OCI-M1 (cell line): ENCODE results near the gene TMEM132D.

Experiments
- DNase-seq: peaks from one replicate; lab custom pipeline; 2025; lab: John Stamatoyannopoulos, UW

Gene TMEM132D

GRCh38 chr12:129723260-129723659, 180.6 kb downstream of the TMEM132D start:
- DNase-seq, result no peak

GRCh38 chr12:129720618-129721017, 183.2 kb downstream of the TMEM132D start:
- no peak for DNase-seq

- DNase-seq, result no peak
Measured at GRCh38 chr12:129719416-129719815, 184.4 kb downstream of the TMEM132D start.

- DNase-seq, result no peak
Measured at GRCh38 chr12:129717438-129717837, 186.4 kb downstream of the TMEM132D start.

DNA sequence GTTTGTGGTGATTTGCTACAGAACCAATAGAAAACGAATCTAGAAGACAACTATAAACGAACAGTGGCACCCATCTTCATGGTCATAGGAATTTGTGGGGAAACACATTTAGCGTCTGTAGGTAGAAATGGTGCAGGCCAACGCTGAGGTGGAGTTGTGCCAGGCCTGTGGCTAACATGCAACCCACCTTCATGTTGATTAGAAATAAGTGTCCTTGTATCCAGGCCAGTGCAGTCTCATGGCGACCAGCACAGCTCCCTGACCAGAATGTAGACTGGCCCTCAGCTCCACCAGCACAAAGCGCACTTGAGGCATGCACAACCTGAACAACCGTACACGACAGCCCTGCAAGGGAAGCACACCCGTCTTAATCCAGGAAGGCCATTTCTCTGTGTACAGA, 187.0 kb downstream of the TMEM132D start:
- DNase-seq, result no peak

- DNase-seq, result no peak
Measured at GRCh38 chr12:129706716-129707115, 197.1 kb downstream of the TMEM132D start.

GRCh38 chr12:129704232-129704830, 199.5 kb downstream of the TMEM132D start:
- DNase-seq, result no peak

DNA sequence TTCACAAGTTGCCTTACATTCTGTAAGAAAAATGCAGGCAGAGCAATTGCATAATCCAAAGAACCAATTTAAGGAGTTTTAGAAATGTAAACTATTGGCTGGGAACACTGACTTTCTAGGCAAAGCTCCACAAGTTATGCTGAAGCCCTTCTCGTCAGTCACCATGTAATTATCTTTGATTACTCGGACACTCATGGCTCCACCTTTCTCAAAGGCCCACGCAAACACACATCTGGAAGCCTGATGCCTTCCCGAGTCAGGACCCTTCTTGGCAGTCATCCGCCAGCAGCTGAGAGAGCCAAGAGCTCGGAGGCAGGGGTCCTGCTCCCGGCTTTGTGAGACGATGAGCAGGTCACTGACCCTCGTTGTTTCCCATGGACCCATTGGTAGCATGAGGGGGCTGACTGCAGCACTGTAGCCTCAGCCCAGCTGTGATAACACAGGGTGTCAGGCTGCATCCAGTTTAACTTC, 202.2 kb downstream of the TMEM132D start:
- no peak for DNase-seq

DNA sequence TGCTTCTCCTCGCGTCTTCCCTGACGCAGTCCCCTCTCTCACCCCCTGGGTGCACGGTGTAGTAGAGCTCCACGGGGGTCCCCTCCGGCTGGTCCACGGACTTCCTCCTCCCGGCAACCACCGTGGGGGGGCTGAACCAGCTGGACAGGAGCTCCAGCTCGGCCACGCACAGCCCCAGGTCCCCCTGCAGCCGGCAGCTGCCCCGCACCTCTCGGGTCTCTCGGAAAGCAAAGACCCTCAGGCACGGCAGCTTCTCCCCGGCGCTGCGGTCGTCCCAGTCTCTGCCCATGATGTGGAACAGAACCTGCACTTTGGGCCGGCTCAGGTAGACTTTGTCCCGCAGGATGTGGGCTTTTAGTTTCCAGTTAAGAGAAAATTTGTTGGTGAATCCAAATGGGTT, 203.8 kb downstream of the TMEM132D start:
- no peak for DNase-seq

DNA sequence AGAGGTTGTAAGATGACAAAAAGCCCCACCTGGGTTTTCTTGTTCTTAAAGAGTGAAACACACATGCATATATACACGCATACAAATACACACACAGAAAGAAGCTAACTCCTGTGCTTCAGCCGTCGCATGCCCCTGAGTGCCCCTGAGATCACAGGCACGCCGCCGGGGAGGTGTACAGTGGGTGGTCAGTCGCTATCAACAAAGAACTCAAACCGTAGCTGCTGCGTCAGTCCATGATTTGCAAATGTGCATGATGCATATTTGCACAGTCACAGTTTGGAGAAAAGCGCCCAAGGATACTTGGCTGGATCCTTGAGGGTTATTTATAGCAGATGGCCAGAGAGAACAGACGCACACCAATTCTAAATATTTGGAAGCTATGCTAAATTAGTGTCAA, 206.9 kb downstream of the TMEM132D start:
- DNase-seq, result no peak

- DNase-seq, result no peak
Measured at GRCh38 chr12:129696405-129696804, 207.4 kb downstream of the TMEM132D start.

GRCh38 chr12:129693731-129694130, 210.1 kb downstream of the TMEM132D start:
- no peak for DNase-seq

DNA sequence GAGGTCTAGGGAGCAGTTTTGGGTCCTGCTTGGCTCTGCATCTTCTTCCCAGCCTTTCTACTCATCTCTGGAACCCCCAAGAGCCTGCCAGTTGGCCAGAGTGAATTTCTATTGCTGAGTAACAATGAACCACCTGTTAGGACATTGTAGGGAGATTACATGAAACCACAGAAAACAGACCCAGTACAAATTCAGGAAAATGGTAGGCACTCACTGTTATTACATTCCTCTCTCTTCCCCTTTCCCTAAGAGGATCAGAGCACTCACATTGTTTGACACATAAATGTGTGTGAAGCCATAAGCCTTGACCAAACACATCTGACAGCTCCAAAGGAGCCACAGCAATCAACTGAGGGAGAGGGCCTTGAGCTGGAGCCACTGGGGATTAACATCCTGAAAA, 216.1 kb downstream of the TMEM132D start:
- no peak for DNase-seq

GRCh38 chr12:129681830-129682229, 222.0 kb downstream of the TMEM132D start:
- no peak for DNase-seq

DNA sequence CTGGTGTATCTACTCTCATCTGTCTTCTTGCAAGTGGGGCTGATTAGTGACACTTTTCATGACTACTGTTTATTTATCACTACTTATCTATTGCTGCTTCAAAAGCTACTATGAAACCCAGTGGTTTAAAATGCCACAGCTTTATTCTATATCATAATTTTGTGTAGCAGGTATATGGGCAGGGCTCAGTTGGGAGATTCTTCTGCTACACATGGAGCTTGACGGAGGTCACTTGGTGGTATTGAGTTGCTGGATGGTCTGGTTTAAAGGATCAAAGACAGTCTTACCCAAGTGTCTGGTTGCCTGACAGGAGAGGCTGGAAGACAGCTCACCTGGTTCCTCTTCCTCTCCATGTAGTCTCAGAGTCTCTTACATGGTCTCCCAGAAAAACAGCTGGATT, 222.7 kb downstream of the TMEM132D start:
- no peak for DNase-seq

- no peak for DNase-seq
Measured at GRCh38 chr12:129676411-129676810, 227.4 kb downstream of the TMEM132D start.

DNA sequence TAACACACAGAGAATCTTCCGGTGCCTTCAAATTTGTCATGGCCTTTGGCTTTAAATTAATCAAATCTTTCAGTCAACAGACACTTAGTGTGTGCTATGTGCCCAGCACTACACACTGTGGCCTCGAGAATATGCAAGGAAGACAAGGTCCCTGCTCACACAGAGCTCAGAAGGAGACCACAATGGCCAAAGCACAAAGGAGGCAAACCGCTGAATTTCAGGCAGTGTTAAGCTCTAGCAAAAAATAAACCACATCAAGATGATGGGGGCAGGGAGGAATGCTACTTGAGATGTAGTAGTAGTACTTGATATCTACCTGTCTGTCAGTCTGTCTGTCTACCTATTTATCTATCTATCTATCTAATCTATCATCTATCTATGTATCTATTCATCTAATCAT, 227.9 kb downstream of the TMEM132D start:
- DNase-seq, result no peak

DNA sequence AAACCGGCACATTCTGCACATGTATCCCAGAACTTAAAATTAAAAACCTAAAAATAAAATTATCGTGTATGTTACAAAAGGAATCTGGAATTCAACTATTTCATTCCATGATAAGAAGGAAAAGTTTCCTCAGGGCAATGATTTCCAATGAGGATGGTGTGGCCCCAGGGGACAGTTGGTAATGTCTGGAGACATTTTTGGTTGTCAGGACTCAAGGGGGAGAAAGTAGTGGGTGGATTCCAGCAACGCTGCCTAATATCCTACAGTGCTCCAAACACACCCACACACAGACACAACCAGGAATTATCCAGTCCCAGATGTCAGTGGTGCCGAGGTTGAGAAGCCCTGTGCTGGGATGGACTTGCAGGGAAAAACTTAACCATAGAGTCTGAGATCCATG, 228.3 kb downstream of the TMEM132D start:
- DNase-seq, result no peak

DNA sequence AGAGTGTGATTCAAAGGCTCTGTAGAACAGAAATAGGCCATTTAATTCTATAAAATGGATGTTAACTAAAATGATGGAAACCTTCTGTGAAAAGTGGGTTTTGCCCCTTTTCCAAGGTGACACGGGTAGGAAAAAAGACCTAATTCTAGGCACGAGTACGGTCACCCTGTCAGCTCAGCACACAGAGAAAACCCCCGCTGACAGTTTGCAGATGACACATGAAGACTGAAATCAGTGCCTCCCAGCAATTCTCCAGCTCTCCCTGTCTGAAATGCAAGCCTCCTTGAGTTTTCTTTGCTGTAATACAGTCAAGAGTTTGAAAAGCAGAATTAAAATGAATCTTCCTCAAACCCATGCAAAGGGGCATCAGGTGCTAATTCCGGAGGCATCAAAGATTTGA, 230.0 kb downstream of the TMEM132D start:
- DNase-seq, result no peak

- DNase-seq, result no peak
Measured at GRCh38 chr12:129672110-129672509, 231.7 kb downstream of the TMEM132D start.

DNA sequence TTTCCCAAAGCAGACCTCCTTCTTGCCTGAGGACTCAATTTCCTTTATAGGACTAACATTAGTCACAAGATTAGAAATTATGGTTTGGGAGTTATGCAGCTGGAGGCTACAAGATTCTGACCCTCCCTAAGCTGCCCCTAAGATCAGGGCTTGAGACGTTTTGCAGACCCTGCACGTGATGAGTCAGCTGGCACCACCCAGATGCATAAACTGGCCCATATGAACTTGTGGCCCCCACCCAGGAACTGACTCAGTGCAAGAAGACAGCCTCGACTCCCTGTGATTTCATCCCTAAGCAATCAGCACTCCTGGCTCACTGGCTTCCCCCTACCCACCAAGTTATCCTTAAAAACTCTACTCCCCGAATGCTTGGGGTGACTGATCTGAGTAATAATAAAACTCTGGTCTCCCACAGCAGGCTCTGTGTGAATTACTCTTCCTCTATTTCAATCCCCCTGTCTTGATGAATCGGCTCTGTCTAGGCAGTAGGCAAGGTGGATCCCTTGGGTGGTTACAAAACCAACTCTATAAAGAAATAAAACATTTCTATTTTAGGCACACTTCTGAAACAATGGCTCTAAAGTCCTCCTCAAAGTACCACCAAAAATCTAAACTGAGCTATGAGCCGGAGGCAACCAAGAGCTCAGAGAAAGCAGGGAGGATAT, 233.4 kb downstream of the TMEM132D start:
- DNase-seq, result no peak

DNA sequence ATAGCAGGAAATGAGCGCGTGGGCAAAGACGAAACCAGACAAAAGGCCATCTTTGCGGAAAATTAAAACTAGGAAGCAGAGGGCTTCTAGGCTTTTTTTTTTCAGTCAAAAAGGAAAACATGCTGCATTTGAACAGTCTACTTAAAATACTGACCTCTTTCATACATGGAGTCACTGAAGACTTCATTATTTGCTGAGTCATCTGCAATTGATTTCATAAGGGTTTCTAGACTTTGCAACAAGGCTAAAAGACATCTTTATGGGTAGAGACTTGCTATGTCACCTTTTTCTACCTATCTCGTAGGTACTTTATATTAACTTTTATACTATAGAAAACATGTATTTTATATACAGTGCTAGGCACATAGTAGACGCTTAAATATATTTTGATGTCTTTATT, 238.4 kb downstream of the TMEM132D start:
- no peak for DNase-seq

- no peak for DNase-seq
Measured at GRCh38 chr12:129662234-129662633, 241.6 kb downstream of the TMEM132D start.

DNA sequence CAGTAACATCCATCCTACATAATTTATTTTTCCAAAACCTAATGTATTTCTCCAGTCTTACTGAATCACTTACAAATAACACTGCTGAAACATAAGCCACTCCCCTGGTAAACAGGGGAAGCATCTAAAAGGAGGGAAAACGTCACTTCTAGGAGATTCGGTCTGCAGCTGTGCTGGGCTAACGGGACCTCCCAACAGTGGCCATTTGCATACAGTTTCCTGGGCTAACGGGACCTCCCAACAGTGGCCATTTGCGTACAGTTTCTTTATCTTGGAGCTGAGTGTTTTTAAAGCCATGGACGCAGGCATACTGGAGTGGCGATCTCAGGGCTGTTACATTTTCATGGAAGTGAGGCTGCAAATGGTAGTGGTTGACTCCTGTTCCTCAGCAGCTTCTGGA, 242.9 kb downstream of the TMEM132D start:
- DNase-seq, result no peak
